Aorta (tissue), 5 donors: ENCODE data around the gene TNFRSF19. TPM values are rescaled to one million over a fixed set of nuclear protein-coding genes. Genes with fewer than 3 reads are reported as not detected.

Experiments used
- ATAC-seq: fragments of 200-7000 bp; cut with Tn5 transposase; one replicate; pipeline ENCODE4 v1.9.1; 2022; ENCODE audit warnings: moderate library complexity; ENCODE audit not compliant: low FRiP score
- DNase-seq, 2 donors: peaks; one replicate each; pipeline ENCODE4 v3.0.0-alpha.2; 2020
- H3K27ac ChIP-seq, 2 donors: one replicate each; pipeline ENCODE4 v1.5.1; 2013; ENCODE audit warnings: low read length in 2 of 2, mild to moderate bottlenecking in 2 of 2, moderate library complexity in 2 of 2, control low read depth in 1 of 2, inconsistent platforms in 1 of 2, low read depth in 1 of 2
- H3K27me3 ChIP-seq, 2 donors: one replicate each; pipeline ENCODE4 v1.6.1; 2013; ENCODE audit warnings: control low read depth in 1 of 2, low read length in 1 of 2, mild to moderate bottlenecking in 1 of 2, moderate library complexity in 1 of 2; ENCODE audit not compliant: insufficient read depth in 2 of 2, control insufficient read depth in 1 of 2
- H3K36me3 ChIP-seq, 2 donors: one replicate each; pipeline ENCODE4 v1.6.1; 2013; ENCODE audit warnings: control low read depth in 1 of 2, low read length in 1 of 2, mild to moderate bottlenecking in 1 of 2; ENCODE audit not compliant: insufficient read depth in 2 of 2, control insufficient read depth in 1 of 2
- H3K4me1 ChIP-seq, 2 donors: one replicate each; pipeline ENCODE4 v1.6.1; 2013; ENCODE audit warnings: low read length in 2 of 2, control low read depth in 1 of 2, mild to moderate bottlenecking in 1 of 2, moderate library complexity in 1 of 2; ENCODE audit not compliant: insufficient read depth in 2 of 2, control insufficient read depth in 1 of 2
- H3K4me3 ChIP-seq, 2 donors: one replicate each; pipeline ENCODE4 v1.5.1; 2013; ENCODE audit warnings: low read length in 2 of 2, control low read depth in 1 of 2, mild to moderate bottlenecking in 1 of 2
- H3K9me3 ChIP-seq: one replicate; pipeline ENCODE4 v1.6.1; 2013; ENCODE audit warnings: mild to moderate bottlenecking, low read length; ENCODE audit not compliant: control insufficient read depth
- WGBS, 2 donors: extraction: QIAGEN DNeasy Blood & Tissue Kit; methylation state at CpG; one replicate each; pipeline ENCODE4 v1.1.7; 2013; 5-methylcytosine and 5-hydroxymethylcytosine counted together
- intact Hi-C, 2 donors: fragments of 100-400 bp; cut with DNase I; formaldehyde crosslinking; loops; one replicate each; pipeline versions ENCODE4 v1.14.2 to v1.15.0; 2022
- polyA plus RNA-seq, 2 donors: library from polyadenylated mRNA; stranded (reverse); fragments of 200-250 nt; gene quantifications; one replicate each; pipeline ENCODE4 v1.2.3, GENCODE V29; 2013
- total RNA-seq, 2 donors: library from RNA; stranded (reverse); fragmentation: NEBNext Ultra II Directional; extraction: Animal tissue kit (Norgen Biotek cat#: 25700); gene quantifications; one replicate each; pipeline ENCODE4 v1.2.1, GENCODE V29; 2021
- donor health status: healthy with polysubstance abuse.
- donor health status: Bipolar disorder and iron deficiency.
- donor health status: DM: no; HTN: no; CAD: no.
- donor health status: DM: no; HTN: no; CAD: no.
- donor health status: DM: yes; HTN: yes; CAD: no.

The TNFRSF19 gene
- total and polyA plus RNA-seq, 4 donors = 0.38 to 4.3 (median 1.9) TPM

- Histone ChIP-seq H3K4me3 (no peak overlapping the region), H3K4me1 (no peaks in the 10 kb centered on the region), H3K36me3 (no peaks in the 10 kb centered on the region), H3K9me3 (no peaks in the 10 kb centered on the region), H3K27me3 (no peaks in the 10 kb centered on the region), H3K27ac (peak overlapping the region in 1 of 2 donors; percentile 13)
- WGBS, 2 donors = 78 to 79% methylated on average over 6 of the region's 6 CpGs
- ATAC-seq = no peak
- DNase-seq = no peak
- intact Hi-C loops = no loop called here
Observed at GRCh38 chr13:23722726-23723453, 152.7 kb downstream of the TNFRSF19 start.

- Histone ChIP-seq H3K36me3 (no peaks in the 10 kb centered on the region), H3K4me3 (no peak overlapping the region), H3K4me1 (no peaks in the 10 kb centered on the region), H3K9me3 (no peaks in the 10 kb centered on the region), H3K27me3 (no peaks in the 10 kb centered on the region), H3K27ac (peak overlapping the region in 1 of 2 donors; percentile 18)
- no peak for DNase-seq
- 3 to 7% methylated on average over 1 of the region's 1 CpG for WGBS, 2 donors
- intact Hi-C loops = no loop called here
- ATAC-seq = peak; percentile 44
Observed at GRCh38 chr13:23723471-23723870, 153.3 kb downstream of the TNFRSF19 start.

- 81 to 87% methylated on average over 7 of the region's 7 CpGs for WGBS, 2 donors
Observed at GRCh38 chr13:23724196-23724970, 154.2 kb downstream of the TNFRSF19 start.

More at GRCh38 chr13:23724196-23724970, 154.2 kb downstream of the TNFRSF19 start:
- Histone ChIP-seq H3K27ac (no peak overlapping the region), H3K36me3 (peaks cover 0 to 3% of the 10 kb centered on the region in 2 donors), H3K27me3 (no peaks in the 10 kb centered on the region), H3K4me1 (no peaks in the 10 kb centered on the region), H3K4me3 (no peak overlapping the region), H3K9me3 (no peaks in the 10 kb centered on the region)
- ATAC-seq (no peak), DNase-seq (no peak)
- intact Hi-C loops = no loop called here

Other genes with a start within 250 kb of the TNFRSF19 start
- gene SACS, start 136.7 kb upstream of the TNFRSF19 start, total RNA-seq = 10 to 100 TPM; 35.8 to 79.0 TPM
- 10 to 100 TPM in 1 of 2 donors, 1 to 10 TPM in 1; 3.0 to 16.7 TPM for gene SACS, start 136.7 kb upstream of the TNFRSF19 start, polyA plus RNA-seq